H1 (cell line): ENCODE results near the gene OBSCN. TPM values are rescaled to one million over a fixed set of nuclear protein-coding genes. Genes with fewer than 3 reads are reported as not detected.

Experiments
- CTCF ChIA-PET: fragments of 300-600 bp; sonication (Branson Sonifier 250); formaldehyde crosslinking; loops from one replicate; lab custom pipeline; 2021; ENCODE audit not compliant: partially characterized antibody; lab: Charles Lee
- POLR2A ChIA-PET: fragments of 300-600 bp; sonication (Branson Sonifier 250); formaldehyde crosslinking; loops from one replicate; lab custom pipeline; 2021; ENCODE audit warnings: inconsistent platforms; ENCODE audit not compliant: partially characterized antibody; lab: Charles Lee
- DNase-seq, 2 experiments: peaks; one replicate each; pipeline versions ENCODE4 v3.0.0 to v3.0.0-alpha.2; 2010 to 2022; ENCODE audit warnings: low spot score in 2 of 2, low read depth in 1 of 2, mixed read lengths in 1 of 2
- FAIRE-seq: peaks from 2 replicates; lab custom pipeline; 2011; peaks lifted over from hg19 to GRCh38; lab: Jason Lieb, UNC
- H2AFZ ChIP-seq: 2 replicates; pipeline ENCODE4 v1.8.1; 2012; ENCODE audit warnings: low read length, inconsistent platforms
- H2AK5ac ChIP-seq: 2 replicates; pipeline ENCODE4 v1.6.1; 2013; ENCODE audit warnings: low read depth, low read length
- H2BK120ac ChIP-seq: replicated peaks from 2 replicates; pipeline ENCODE3; 2013; ENCODE audit warnings: low read depth, low read length, inconsistent platforms
- H2BK12ac ChIP-seq: 2 replicates; pipeline ENCODE4 v1.6.1; 2013; ENCODE audit warnings: low read depth, low read length
- H2BK15ac ChIP-seq: 2 replicates; pipeline ENCODE4 v1.6.1; 2013; ENCODE audit warnings: low read length
- H2BK20ac ChIP-seq: 2 replicates; pipeline ENCODE4 v1.6.1; 2013; ENCODE audit warnings: low read length
- H2BK5ac ChIP-seq: 2 replicates; pipeline ENCODE4 v1.6.1; 2013; ENCODE audit warnings: low read depth, low read length
- H3K14ac ChIP-seq: 2 replicates; pipeline ENCODE4 v1.6.1; 2013; ENCODE audit warnings: inconsistent platforms; ENCODE audit not compliant: insufficient read length
- H3K18ac ChIP-seq: 2 replicates; pipeline ENCODE4 v1.6.1; 2013; ENCODE audit warnings: low read length; ENCODE audit errors: extremely low read depth
- H3K23ac ChIP-seq: 2 replicates; pipeline ENCODE4 v1.6.1; 2013; ENCODE audit warnings: inconsistent platforms; ENCODE audit not compliant: insufficient read length
- H3K23me2 ChIP-seq: 2 replicates; pipeline ENCODE4 v1.6.1; 2013; ENCODE audit warnings: low read depth, low read length
- H3K27ac ChIP-seq: 2 replicates; pipeline ENCODE4 v1.6.1; 2011; ENCODE audit warnings: low read depth, low read length, inconsistent platforms
- H3K27me3 ChIP-seq, 4 experiments: replicated peaks in 1 of 4; 1 replicate in 1 of 4; 2 replicates in 3 of 4; pipeline versions ENCODE4 v1.6.1 to v1.8.1; 2011 to 2013; ENCODE audit warnings: low read length in 3 of 4, mild to moderate bottlenecking in 3 of 4, inconsistent platforms in 2 of 4, mixed read lengths in 2 of 4, moderate library complexity in 1 of 4; ENCODE audit not compliant: control insufficient read depth in 3 of 4, insufficient read depth in 3 of 4; ENCODE audit errors: extremely low read depth in 1 of 4
- H3K36me3 ChIP-seq, 4 experiments: 2 replicates each; pipeline versions ENCODE4 v1.6.1 to v1.8.1; 2011 to 2013; ENCODE audit warnings: mild to moderate bottlenecking in 4 of 4, low read length in 3 of 4, moderate library complexity in 2 of 4, control low read depth in 1 of 4, inconsistent platforms in 1 of 4; ENCODE audit not compliant: insufficient read depth in 4 of 4, control insufficient read depth in 2 of 4
- H3K4ac ChIP-seq: replicated peaks from 2 replicates; pipeline ENCODE3; 2013; ENCODE audit warnings: low read length, low read depth, mixed read lengths, inconsistent platforms; ENCODE audit not compliant: insufficient read length
- H3K4me1 ChIP-seq, 4 experiments: replicated peaks in 1 of 4; 1 replicate in 1 of 4; 2 replicates in 3 of 4; pipeline versions ENCODE4 v1.6.1 to v1.8.1; 2011 to 2013; ENCODE audit warnings: low read length in 3 of 4, inconsistent platforms in 2 of 4, mixed read lengths in 1 of 4; ENCODE audit not compliant: insufficient read depth in 4 of 4, control insufficient read depth in 3 of 4
- H3K4me2 ChIP-seq, 2 experiments: 2 replicates each; pipeline versions ENCODE4 v1.6.1 to v1.8.1; 2011 to 2013; ENCODE audit warnings: low read depth in 2 of 2, low read length in 2 of 2, control low read depth in 1 of 2, inconsistent platforms in 1 of 2, mild to moderate bottlenecking in 1 of 2; ENCODE audit not compliant: insufficient read depth in 1 of 2
- H3K4me3 ChIP-seq, 4 experiments: fragments of 200-600, 300-600 bp in 1 of 4; sonication (generic), shearing (Covaris generic), sonication (Bioruptor Twin) in 1 of 4; 2 replicates each; pipeline versions ENCODE4 v1.5.1 to v1.8.1; 2011 to 2016; ENCODE audit warnings: low read length in 4 of 4, low read depth in 3 of 4, control low read depth in 2 of 4, inconsistent platforms in 2 of 4, mild to moderate bottlenecking in 2 of 4, mixed read lengths in 1 of 4, moderate library complexity in 1 of 4; ENCODE audit not compliant: insufficient read depth in 2 of 4; ENCODE audit errors: extremely low read depth in 1 of 4
- H3K56ac ChIP-seq: replicated peaks from 2 replicates; pipeline ENCODE3; 2013; ENCODE audit warnings: low read depth, mild to moderate bottlenecking, mixed read lengths, low read length, inconsistent platforms; ENCODE audit not compliant: insufficient read length
- H3K79me1 ChIP-seq: 2 replicates; pipeline ENCODE4 v1.6.1; 2013; ENCODE audit warnings: low read depth, low read length, control low read depth
- H3K79me2 ChIP-seq, 2 experiments: 2 replicates each; pipeline versions ENCODE4 v1.6.1 to v1.8.1; 2012 to 2013; ENCODE audit warnings: low read length in 2 of 2, mild to moderate bottlenecking in 2 of 2, inconsistent platforms in 1 of 2; ENCODE audit not compliant: insufficient read depth in 2 of 2, control insufficient read depth in 1 of 2
- H3K9ac ChIP-seq, 4 experiments: replicated peaks in 1 of 4; 1 replicate in 1 of 4; 2 replicates in 3 of 4; pipeline versions ENCODE4 v1.6.1 to v1.8.1; 2011 to 2013; ENCODE audit warnings: low read depth in 3 of 4, low read length in 3 of 4, control low read depth in 2 of 4, mild to moderate bottlenecking in 2 of 4, moderate library complexity in 2 of 4, inconsistent platforms in 1 of 4; ENCODE audit errors: extremely low read depth in 1 of 4
- H3K9me3 ChIP-seq, 2 experiments: 2 replicates each; pipeline versions ENCODE4 v1.6.1 to v1.8.1; 2012 to 2013; ENCODE audit warnings: mild to moderate bottlenecking in 2 of 2, moderate library complexity in 2 of 2, control low read depth in 1 of 2, inconsistent platforms in 1 of 2, low read depth in 1 of 2, low read length in 1 of 2, mixed read lengths in 1 of 2; ENCODE audit not compliant: insufficient read depth in 2 of 2
- H4K20me1 ChIP-seq, 2 experiments: replicated peaks in 1 of 2; 2 replicates each; pipeline versions ENCODE3 to v1.8.1; 2011 to 2013; ENCODE audit warnings: inconsistent platforms in 2 of 2, low read length in 2 of 2, mild to moderate bottlenecking in 1 of 2; ENCODE audit not compliant: insufficient read depth in 2 of 2, control insufficient read depth in 1 of 2
- H4K5ac ChIP-seq: 2 replicates; pipeline ENCODE4 v1.6.1; 2013; ENCODE audit warnings: low read length, low read depth, mixed read lengths, inconsistent platforms; ENCODE audit not compliant: insufficient read length
- H4K8ac ChIP-seq: 2 replicates; pipeline ENCODE4 v1.8.0; 2013; ENCODE audit warnings: mild to moderate bottlenecking, moderate library complexity, low read length, inconsistent platforms; ENCODE audit not compliant: insufficient read depth; ENCODE audit errors: extremely low read depth
- H4K91ac ChIP-seq: replicated peaks from 2 replicates; pipeline ENCODE3; 2013; ENCODE audit warnings: low read length, mixed read lengths, inconsistent platforms; ENCODE audit not compliant: insufficient read length
- CEBPB ChIP-seq: IDR thresholded peaks from 2 replicates; pipeline ENCODE4 v1.6.1; 2012; ENCODE audit warnings: low read depth, low read length
- MAFK ChIP-seq: IDR thresholded peaks from 2 replicates; pipeline ENCODE4 v1.6.1; 2012; ENCODE audit warnings: low read depth, mild to moderate bottlenecking, improper control_type of control experiment, low read length
- MAX ChIP-seq: IDR thresholded peaks from 2 replicates; pipeline ENCODE4 v1.6.1; 2012; ENCODE audit warnings: inconsistent platforms
- POLR2AphosphoS5 ChIP-seq: IDR thresholded peaks from 2 replicates; pipeline ENCODE4 v1.6.1; 2011; ENCODE audit warnings: low read depth, low read length
- RAD21 ChIP-seq, 2 experiments: IDR thresholded peaks in 1 of 2; conservative IDR thresholded peaks in 1 of 2; 2 replicates each; pipeline ENCODE4 v1.6.1; 2011; ENCODE audit warnings: low read depth in 2 of 2, low read length in 2 of 2, improper control_type of control experiment in 1 of 2, inconsistent platforms in 1 of 2, mild to moderate bottlenecking in 1 of 2, moderate library complexity in 1 of 2
- SP2 ChIP-seq: IDR thresholded peaks from 2 replicates; pipeline ENCODE4 v1.6.1; 2012; ENCODE audit warnings: mild to moderate bottlenecking, low read length, inconsistent platforms
- WGBS, 2 experiments: shearing (Covaris generic) in 1 of 2; methylation state at CpG; one replicate each; pipeline versions ENCODE4 v1.1.6 to v1.1.7; 2013 to 2015; ENCODE audit warnings: low lambda C conversion rate in 2 of 2, mixed read lengths in 2 of 2, inconsistent platforms in 1 of 2, low coverage in 1 of 2, missing lambda C conversion rate in 1 of 2; ENCODE audit not compliant: insufficient replicate concordance in 2 of 2, insufficient coverage in 1 of 2, insufficient read length in 1 of 2; ENCODE audit errors: extremely low coverage in 1 of 2, missing lambda C conversion rate in 1 of 2; 5-methylcytosine and 5-hydroxymethylcytosine counted together
- polyA plus RNA-seq, 7 experiments: library from polyadenylated mRNA; depleted of rRNA in 3 of 7; stranded (reverse) in 5 of 7; unstranded in 2 of 7; fragments of >200 nt in 5 of 7; fragments of 200-250 nt in 2 of 7; gene quantifications; 1 replicate in 5 of 7; 2 replicates in 1 of 7; 4 replicates in 1 of 7; pipeline versions ENCODE4 v1.2.1 to v1.2.3, GENCODE V29; 2011 to 2013; ENCODE audit warnings: missing spikeins in 2 of 7, mixed read lengths in 2 of 7
- total RNA-seq: library from RNA; stranded (reverse); fragmentation: NEBNext Ultra II Directional; extraction: Animal tissue kit (Norgen Biotek cat#: 25700); gene quantifications from 2 replicates; pipeline ENCODE4 v1.2.1, GENCODE V29; 2021

Gene OBSCN
- total and polyA plus RNA-seq, 2 of the 8 experiments (the other 6 are each of a cell fraction or from before 2014, with no cell fraction given) = 7.5 to 28.4 TPM

GRCh38 chr1:228404107-228404720 lies 196.4 kb downstream of the OBSCN start:
- Histone ChIP-seq H3K14ac (no peak overlapping the region), H3K23ac (no peak overlapping the region), H3K4me2 (peak overlapping the region in 1 of 2 experiments; percentile 99; a peak in 2 of 4 replicates), H4K91ac (no peak overlapping the region), H3K79me2 (peaks cover 8 to 43% of the 10 kb centered on the region in 2 experiments; a peak in 3 of 4 replicates), H3K56ac (no peak overlapping the region), H3K4me1 (peaks cover 3 to 11% (median 8%) of the 10 kb centered on the region in 4 experiments), H2BK5ac (no peak overlapping the region), H3K27me3 (0 out of 7 replicates have a peak, but pooled peaks cover 0 to 2% (median 0%) of the 10 kb centered on the region in 4 experiments), H3K9me3 (no peaks in the 10 kb centered on the region), H3K23me2 (peaks cover 18% of the 10 kb centered on the region; the same call in 1 of the 2 replicates), H2BK15ac (no peak overlapping the region), H3K79me1 (peaks cover 25% of the 10 kb centered on the region), H3K4me3 (peak overlapping the region in 1 of 4 experiments; percentile 100; a peak in 2 of 8 replicates), H3K36me3 (peaks cover 0 to 20% (median 11%) of the 10 kb centered on the region in 4 experiments; a peak in 5 of 8 replicates), H2AK5ac (no peak overlapping the region), H2BK12ac (no peak overlapping the region), H4K20me1 (peaks cover 20 to 41% of the 10 kb centered on the region in 2 experiments)
- CTCF ChIA-PET = interaction anchor here (0.8 to 4.4 kb wide), 6 partner anchors 10 to 53 kb away, joined by 3 to 21 read pairs (median 4); no protein-coding TSS in a partner anchor
- DNase-seq = no peak
- no peak for TF ChIP-seq MAX
- no peak for TF ChIP-seq SP2
- no peak for TF ChIP-seq POLR2AphosphoS5
- TF ChIP-seq MAFK = no peak
- TF ChIP-seq CEBPB = no peak
- TF ChIP-seq RAD21 (IDR thresholded peaks at IDR 0.05 in 1 of 2, conservative IDR thresholded peaks at IDR 0.05 in 1 of 2; ENCODE audit: low read depth in 2 of 2, low read length in 2 of 2) = no peak
- TF ChIP-seq, all 59 proteins: peak for 0
- no peak overlapping the region for H3K9ac ChIP-seq
- POLR2A ChIA-PET = interaction anchor here (0.7 to 4.1 kb wide), 8 partner anchors 10 to 194 kb away, joined by 3 to 62 read pairs (median 6); a partner anchor contains a TSS
- no peak overlapping the region for H4K5ac ChIP-seq
- H3K4ac ChIP-seq = no peak overlapping the region
- H2AFZ ChIP-seq = no peak overlapping the region
- no peak overlapping the region; the same call in 1 of the 2 replicates for H4K8ac ChIP-seq
- FAIRE-seq = no peak
- no peak overlapping the region for H3K27ac ChIP-seq
- H3K18ac ChIP-seq = no peak overlapping the region
- no peak overlapping the region for H2BK20ac ChIP-seq
- 86% methylated on average over 3 of the region's 3 CpGs; no CpG with 5 or more reads in 1 of the 2 experiments for WGBS, 2 experiments
- H2BK120ac ChIP-seq = no peak overlapping the region
